ENCODE measurements around the gene DMRTA2. TPM values are rescaled to one million over a fixed set of nuclear protein-coding genes. Genes with fewer than 3 reads are reported as not detected.
"Not testable (repeated sequence)": the region's sequence is repeated elsewhere in the genome, so short reads cannot be mapped to it uniquely, and the experiment has no call there.

DMRTA2 gene
- total RNA-seq, 1 donor from 2014 or later: not detected

DNA sequence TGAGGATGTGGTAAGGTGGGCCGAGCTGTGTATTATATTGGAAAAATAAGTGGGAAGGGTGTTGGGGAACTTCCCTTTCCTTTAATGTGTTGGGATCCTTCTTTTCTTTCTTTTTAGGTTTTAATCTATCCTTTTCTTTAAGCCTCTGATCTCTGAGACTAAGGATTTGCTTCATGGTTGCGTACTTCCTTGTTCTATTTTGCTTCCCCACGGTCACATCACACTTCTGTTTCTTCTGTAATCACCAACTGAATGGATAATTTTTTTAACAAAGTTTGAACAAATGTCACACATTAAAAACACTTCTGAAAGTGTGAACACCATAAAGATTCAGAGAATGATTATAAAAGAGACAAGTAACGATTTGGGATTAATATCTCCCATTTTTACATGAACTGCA, 17.4 kb downstream of the DMRTA2 start:
- TF ChIP-seq, protein P1, sequence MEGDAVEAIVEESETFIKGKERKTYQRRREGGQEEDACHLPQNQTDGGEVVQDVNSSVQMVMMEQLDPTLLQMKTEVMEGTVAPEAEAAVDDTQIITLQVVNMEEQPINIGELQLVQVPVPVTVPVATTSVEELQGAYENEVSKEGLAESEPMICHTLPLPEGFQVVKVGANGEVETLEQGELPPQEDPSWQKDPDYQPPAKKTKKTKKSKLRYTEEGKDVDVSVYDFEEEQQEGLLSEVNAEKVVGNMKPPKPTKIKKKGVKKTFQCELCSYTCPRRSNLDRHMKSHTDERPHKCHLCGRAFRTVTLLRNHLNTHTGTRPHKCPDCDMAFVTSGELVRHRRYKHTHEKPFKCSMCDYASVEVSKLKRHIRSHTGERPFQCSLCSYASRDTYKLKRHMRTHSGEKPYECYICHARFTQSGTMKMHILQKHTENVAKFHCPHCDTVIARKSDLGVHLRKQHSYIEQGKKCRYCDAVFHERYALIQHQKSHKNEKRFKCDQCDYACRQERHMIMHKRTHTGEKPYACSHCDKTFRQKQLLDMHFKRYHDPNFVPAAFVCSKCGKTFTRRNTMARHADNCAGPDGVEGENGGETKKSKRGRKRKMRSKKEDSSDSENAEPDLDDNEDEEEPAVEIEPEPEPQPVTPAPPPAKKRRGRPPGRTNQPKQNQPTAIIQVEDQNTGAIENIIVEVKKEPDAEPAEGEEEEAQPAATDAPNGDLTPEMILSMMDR (conservative IDR thresholded peaks at IDR 0.05): no peak
- Mint-ChIP-seq H3K36me3 (ENCODE audit: low read depth) (no peaks in the 10 kb centered on the region), H3K4me3 (no peak overlapping the region), H3K27me3 (ENCODE audit: low read depth) (peaks cover 84% of the 10 kb centered on the region), H3K27ac (ENCODE audit: unreplicated experiment) (no peak overlapping the region), H3K9me3 (peaks cover 3% of the 10 kb centered on the region), H3K4me1 (no peaks in the 10 kb centered on the region)
- no peak for DNase-seq (ENCODE audit: low read depth, low spot score)

DNA sequence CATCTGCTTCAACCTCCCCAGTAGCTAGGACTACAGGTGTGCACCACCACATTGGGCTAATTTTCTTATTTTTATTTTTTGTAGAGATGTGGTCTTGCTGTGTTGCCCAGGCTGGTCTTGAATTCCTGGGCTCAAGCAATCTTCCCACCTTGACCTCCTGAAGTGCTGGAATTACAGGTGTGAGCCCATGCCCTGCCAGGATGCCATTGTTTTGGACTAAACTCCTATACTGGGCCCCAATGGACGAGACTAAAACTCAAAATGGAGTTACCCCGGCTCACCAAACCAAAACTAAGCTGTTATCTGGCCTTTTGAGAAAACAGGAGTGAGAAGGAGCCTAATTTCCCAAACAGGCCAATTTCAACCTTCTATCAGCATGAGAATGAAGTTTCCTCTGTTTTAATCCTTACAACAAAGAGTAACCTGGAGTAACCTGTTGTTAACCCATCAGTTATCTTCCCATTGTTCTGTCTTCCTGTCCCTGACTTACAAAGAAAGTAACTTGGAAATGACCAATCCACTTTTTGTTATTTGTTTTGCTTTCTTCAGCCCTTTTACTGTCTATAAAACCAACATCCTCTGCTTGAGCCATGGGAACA, 29.6 kb downstream of the DMRTA2 start:
- H3K36me3 Mint-ChIP-seq (ENCODE audit: low read depth): no peaks in the 10 kb centered on the region
- TF ChIP-seq, protein P1 (conservative IDR thresholded peaks at IDR 0.05): no peak
- DNase-seq (ENCODE audit: low read depth, low spot score): no peak
- no peaks in the 10 kb centered on the region for H3K4me1 Mint-ChIP-seq
- peaks cover 44% of the 10 kb centered on the region for H3K27me3 Mint-ChIP-seq (ENCODE audit: low read depth)
- H3K27ac Mint-ChIP-seq (ENCODE audit: unreplicated experiment): no peak overlapping the region
- no peak overlapping the region for H3K4me3 Mint-ChIP-seq
- peaks cover 7% of the 10 kb centered on the region for H3K9me3 Mint-ChIP-seq

DNA sequence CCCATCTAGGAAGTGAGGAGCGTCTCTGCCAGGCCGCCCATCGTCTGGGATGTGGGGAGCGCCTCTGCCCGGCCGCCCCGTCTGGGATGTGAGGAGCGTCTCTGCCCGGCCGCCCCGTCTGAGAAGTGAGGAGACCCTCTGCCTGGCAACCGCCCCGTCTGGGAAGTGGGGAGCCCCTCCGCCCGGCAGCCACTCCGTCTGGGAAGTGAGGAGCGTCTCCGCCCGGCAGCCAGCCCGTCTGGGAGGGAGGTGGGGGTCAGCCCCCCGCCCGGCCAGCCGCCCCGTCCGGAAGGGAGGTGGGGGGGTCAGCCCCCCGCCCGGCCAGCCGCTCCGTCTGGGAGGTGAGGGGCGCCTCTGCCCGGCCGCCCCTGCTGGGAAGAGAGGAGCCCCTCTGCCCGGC, 41.7 kb downstream of the DMRTA2 start:
- not testable (repeated sequence) for H3K27ac Mint-ChIP-seq (ENCODE audit: unreplicated experiment); H3K4me3 Mint-ChIP-seq; H3K9me3 Mint-ChIP-seq; H3K36me3 Mint-ChIP-seq (ENCODE audit: low read depth); DNase-seq (ENCODE audit: low read depth, low spot score); H3K4me1 Mint-ChIP-seq
- peaks cover 38% of the 10 kb centered on the region for H3K27me3 Mint-ChIP-seq (ENCODE audit: low read depth)

DNA sequence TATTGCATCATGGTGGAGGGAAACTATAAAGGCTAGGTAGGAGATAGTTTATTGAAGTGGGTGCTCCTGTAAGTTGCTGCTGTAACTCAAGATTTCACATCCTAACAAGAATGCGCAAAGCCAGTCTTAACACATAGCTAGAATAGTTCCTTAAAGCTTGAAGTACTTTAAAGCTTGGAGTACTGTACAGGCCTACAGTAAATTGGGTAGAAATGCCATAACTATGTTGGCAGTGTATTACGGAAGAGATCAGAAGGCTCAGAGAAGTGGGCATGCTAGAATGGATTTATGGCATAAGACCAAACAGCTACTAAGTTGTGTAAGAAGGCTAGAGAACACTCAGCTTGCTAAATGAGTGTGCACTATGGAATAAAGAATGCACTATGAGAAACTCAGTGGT, 44.5 kb downstream of the DMRTA2 start:
- Mint-ChIP-seq H3K9me3 (peaks cover 8% of the 10 kb centered on the region), H3K27ac (ENCODE audit: unreplicated experiment) (no peak overlapping the region), H3K27me3 (ENCODE audit: low read depth) (peaks cover 40% of the 10 kb centered on the region), H3K36me3 (ENCODE audit: low read depth) (no peaks in the 10 kb centered on the region), H3K4me3 (no peak overlapping the region), H3K4me1 (no peaks in the 10 kb centered on the region)
- DNase-seq (ENCODE audit: low read depth, low spot score): no peak
- TF ChIP-seq, protein P1 (conservative IDR thresholded peaks at IDR 0.05): no peak

DNA sequence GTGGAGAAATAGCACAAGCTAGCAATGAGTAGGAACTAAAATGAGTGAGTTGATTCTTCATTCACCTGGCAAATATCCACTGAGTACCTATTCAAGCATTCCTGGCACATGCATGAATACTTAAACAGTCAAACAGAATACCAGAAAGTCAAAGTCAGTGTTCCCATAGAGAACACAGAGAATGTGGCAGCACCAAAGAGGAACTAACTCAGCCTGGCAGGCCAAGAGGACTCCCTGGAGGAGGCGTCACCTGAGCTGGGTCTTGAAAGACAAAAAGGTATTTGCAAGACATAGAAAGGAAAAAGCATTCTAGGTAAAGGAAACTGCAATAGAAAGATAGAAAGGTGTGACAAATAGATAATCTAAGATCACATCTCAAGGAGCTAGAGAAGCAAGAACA, 49.7 kb downstream of the DMRTA2 start:
- Mint-ChIP-seq H3K27me3 (ENCODE audit: low read depth) (peaks cover 58% of the 10 kb centered on the region), H3K27ac (ENCODE audit: unreplicated experiment) (no peak overlapping the region), H3K4me3 (no peak overlapping the region), H3K4me1 (no peaks in the 10 kb centered on the region), H3K9me3 (peaks cover 7% of the 10 kb centered on the region), H3K36me3 (ENCODE audit: low read depth) (no peaks in the 10 kb centered on the region)
- DNase-seq (ENCODE audit: low read depth, low spot score): no peak
- TF ChIP-seq, protein P1 (conservative IDR thresholded peaks at IDR 0.05): no peak

DNA sequence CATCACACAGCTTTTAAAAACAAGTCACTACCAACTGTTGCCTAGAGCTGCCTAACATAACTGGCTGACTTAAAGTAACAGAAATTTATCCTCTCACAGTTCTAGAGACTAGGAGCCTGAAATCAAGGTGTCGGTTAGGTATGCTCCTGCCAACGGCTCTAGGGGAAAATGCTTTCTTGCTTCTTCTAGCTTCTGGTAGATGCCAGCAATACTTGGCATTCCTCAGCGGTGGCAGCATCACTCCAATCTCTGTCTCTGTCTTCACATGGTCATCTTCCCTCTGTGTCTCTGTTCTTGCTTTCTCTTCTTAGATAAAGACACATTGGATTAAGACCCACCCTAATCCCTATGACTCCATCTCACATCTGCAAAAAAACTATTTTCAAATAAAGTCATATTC, 51.5 kb downstream of the DMRTA2 start:
- Mint-ChIP-seq H3K4me3 (no peak overlapping the region), H3K4me1 (no peaks in the 10 kb centered on the region), H3K9me3 (peaks cover 7% of the 10 kb centered on the region), H3K27ac (ENCODE audit: unreplicated experiment) (no peak overlapping the region), H3K27me3 (ENCODE audit: low read depth) (peaks cover 52% of the 10 kb centered on the region), H3K36me3 (ENCODE audit: low read depth) (no peaks in the 10 kb centered on the region)
- DNase-seq (ENCODE audit: low read depth, low spot score): no peak
- TF ChIP-seq, protein P1 (conservative IDR thresholded peaks at IDR 0.05): no peak

Data from neural crest cell (in vitro differentiated cells).